Gastroesophageal sphincter (tissue), 3 donors: Measurements from ENCODE around the gene PTP4A2.

Source experiments
- EP300 ChIP-seq: sonication (generic); formaldehyde crosslinking; IDR thresholded peaks from one replicate; pipeline ENCODE4 v1.6.1; 2017; ENCODE audit warnings: antibody characterized with exemption, mild to moderate bottlenecking
- POLR2A ChIP-seq, 2 donors: fragments of 450-650 bp; IDR thresholded peaks; one replicate each; pipeline ENCODE4 v1.6.1; 2017; ENCODE audit warnings: antibody characterized with exemption in 2 of 2, mild to moderate bottlenecking in 2 of 2, moderate library complexity in 1 of 2
- POLR2AphosphoS5 ChIP-seq: sonication (generic); formaldehyde crosslinking; IDR thresholded peaks from one replicate; pipeline ENCODE4 v1.6.1; 2017; ENCODE audit warnings: antibody characterized with exemption
- TF ChIP-seq, protein P1 (sequence below), 4 experiments: fragments of 200-600 bp in 2 of 4; fragments of 450-650 bp in 2 of 4; sonication (generic) in 1 of 4; IDR thresholded peaks; one replicate each; pipeline ENCODE4 v1.5.1; 2017 to 2019; ENCODE audit warnings: antibody characterized with exemption in 4 of 4, mild to moderate bottlenecking in 2 of 4, moderate library complexity in 2 of 4

DNA sequence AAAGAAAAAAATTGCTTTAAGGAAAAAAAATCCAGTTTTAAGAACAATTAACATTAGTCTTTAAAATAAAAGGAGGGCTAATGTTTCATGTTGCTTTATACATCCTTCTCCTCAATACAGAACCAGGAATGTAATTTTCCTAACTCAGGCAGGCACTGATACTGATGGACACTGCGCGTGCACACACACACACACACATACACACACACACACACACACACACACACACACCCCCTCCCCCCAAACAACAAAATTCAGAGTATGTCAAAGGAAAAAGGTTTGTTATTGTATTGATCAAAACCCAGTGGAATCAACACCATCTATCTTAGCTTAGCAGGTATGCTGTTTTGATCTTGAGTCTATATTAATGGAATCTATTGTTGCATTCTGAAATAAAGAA is 31.6 kb downstream of the PTP4A2 start:
- TF ChIP-seq, protein P1, sequence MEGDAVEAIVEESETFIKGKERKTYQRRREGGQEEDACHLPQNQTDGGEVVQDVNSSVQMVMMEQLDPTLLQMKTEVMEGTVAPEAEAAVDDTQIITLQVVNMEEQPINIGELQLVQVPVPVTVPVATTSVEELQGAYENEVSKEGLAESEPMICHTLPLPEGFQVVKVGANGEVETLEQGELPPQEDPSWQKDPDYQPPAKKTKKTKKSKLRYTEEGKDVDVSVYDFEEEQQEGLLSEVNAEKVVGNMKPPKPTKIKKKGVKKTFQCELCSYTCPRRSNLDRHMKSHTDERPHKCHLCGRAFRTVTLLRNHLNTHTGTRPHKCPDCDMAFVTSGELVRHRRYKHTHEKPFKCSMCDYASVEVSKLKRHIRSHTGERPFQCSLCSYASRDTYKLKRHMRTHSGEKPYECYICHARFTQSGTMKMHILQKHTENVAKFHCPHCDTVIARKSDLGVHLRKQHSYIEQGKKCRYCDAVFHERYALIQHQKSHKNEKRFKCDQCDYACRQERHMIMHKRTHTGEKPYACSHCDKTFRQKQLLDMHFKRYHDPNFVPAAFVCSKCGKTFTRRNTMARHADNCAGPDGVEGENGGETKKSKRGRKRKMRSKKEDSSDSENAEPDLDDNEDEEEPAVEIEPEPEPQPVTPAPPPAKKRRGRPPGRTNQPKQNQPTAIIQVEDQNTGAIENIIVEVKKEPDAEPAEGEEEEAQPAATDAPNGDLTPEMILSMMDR (IDR thresholded peaks at IDR 0.05), result no peak
- TF ChIP-seq POLR2A (IDR thresholded peaks at IDR 0.05) (no peak), EP300 (no peak), POLR2AphosphoS5 (no peak)
